ENCODE results near the gene MRPL57.
"Not testable (repeated sequence)": the region's sequence is repeated elsewhere in the genome, so short reads cannot be mapped to it uniquely, and the experiment has no call there.

GRCh38 chr13:21194756-21195155, 18.3 kb downstream of the MRPL57 start:
- TF ChIP-seq, protein P1, sequence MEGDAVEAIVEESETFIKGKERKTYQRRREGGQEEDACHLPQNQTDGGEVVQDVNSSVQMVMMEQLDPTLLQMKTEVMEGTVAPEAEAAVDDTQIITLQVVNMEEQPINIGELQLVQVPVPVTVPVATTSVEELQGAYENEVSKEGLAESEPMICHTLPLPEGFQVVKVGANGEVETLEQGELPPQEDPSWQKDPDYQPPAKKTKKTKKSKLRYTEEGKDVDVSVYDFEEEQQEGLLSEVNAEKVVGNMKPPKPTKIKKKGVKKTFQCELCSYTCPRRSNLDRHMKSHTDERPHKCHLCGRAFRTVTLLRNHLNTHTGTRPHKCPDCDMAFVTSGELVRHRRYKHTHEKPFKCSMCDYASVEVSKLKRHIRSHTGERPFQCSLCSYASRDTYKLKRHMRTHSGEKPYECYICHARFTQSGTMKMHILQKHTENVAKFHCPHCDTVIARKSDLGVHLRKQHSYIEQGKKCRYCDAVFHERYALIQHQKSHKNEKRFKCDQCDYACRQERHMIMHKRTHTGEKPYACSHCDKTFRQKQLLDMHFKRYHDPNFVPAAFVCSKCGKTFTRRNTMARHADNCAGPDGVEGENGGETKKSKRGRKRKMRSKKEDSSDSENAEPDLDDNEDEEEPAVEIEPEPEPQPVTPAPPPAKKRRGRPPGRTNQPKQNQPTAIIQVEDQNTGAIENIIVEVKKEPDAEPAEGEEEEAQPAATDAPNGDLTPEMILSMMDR (IDR thresholded peaks at IDR 0.05): not testable (repeated sequence)
- not testable (repeated sequence) for TF ChIP-seq POLR2A (IDR thresholded peaks at IDR 0.05; ENCODE audit: low read depth); EP300 (IDR thresholded peaks at IDR 0.05); POLR2AphosphoS5 (IDR thresholded peaks at IDR 0.05)

Data from esophagus muscularis mucosa (tissue), 4 donors.